ENCODE results near the gene SYT1.

Gene SYT1

GRCh38 chr12:79344855-79345847 is 480.6 kb downstream of the SYT1 start:
- TF ChIP-seq, protein P1, sequence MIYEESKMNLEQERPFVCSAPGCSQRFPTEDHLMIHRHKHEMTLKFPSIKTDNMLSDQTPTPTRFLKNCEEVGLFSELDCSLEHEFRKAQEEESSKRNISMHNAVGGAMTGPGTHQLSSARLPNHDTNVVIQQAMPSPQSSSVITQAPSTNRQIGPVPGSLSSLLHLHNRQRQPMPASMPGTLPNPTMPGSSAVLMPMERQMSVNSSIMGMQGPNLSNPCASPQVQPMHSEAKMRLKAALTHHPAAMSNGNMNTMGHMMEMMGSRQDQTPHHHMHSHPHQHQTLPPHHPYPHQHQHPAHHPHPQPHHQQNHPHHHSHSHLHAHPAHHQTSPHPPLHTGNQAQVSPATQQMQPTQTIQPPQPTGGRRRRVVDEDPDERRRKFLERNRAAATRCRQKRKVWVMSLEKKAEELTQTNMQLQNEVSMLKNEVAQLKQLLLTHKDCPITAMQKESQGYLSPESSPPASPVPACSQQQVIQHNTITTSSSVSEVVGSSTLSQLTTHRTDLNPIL (CRISPR knock-in tag; IDR thresholded peaks at IDR 0.05; ENCODE audit: low read depth), result no peak
- TF ChIP-seq CSRNP3 (CRISPR knock-in tag; IDR thresholded peaks at IDR 0.05) (no peak), GLIS3 (CRISPR knock-in tag; IDR thresholded peaks at IDR 0.05) (no peak), PATZ1 (CRISPR knock-in tag; IDR thresholded peaks at IDR 0.05; ENCODE audit: borderline replicate concordance) (no peak), ZC3H10 (CRISPR knock-in tag; IDR thresholded peaks at IDR 0.05) (no peak), ZNF8 (CRISPR knock-in tag; IDR thresholded peaks at IDR 0.05) (no peak), CSDC2 (CRISPR knock-in tag; IDR thresholded peaks at IDR 0.05) (no peak), TOX (CRISPR knock-in tag; IDR thresholded peaks at IDR 0.05; ENCODE audit: borderline replicate concordance) (no peak)
- peak; percentile 93 for ATAC-seq

- TF ChIP-seq TOX (CRISPR knock-in tag; IDR thresholded peaks at IDR 0.05; ENCODE audit: borderline replicate concordance) (no peak), ESRRG (CRISPR knock-in tag; IDR thresholded peaks at IDR 0.05) (no peak), CSDC2 (CRISPR knock-in tag; IDR thresholded peaks at IDR 0.05) (no peak), CSRNP3 (CRISPR knock-in tag; IDR thresholded peaks at IDR 0.05) (no peak), RARB (CRISPR knock-in tag; IDR thresholded peaks at IDR 0.05) (no peak)
- ATAC-seq, result no peak
Measured at GRCh38 chr12:79347866-79348265, 483.3 kb downstream of the SYT1 start.

DNA sequence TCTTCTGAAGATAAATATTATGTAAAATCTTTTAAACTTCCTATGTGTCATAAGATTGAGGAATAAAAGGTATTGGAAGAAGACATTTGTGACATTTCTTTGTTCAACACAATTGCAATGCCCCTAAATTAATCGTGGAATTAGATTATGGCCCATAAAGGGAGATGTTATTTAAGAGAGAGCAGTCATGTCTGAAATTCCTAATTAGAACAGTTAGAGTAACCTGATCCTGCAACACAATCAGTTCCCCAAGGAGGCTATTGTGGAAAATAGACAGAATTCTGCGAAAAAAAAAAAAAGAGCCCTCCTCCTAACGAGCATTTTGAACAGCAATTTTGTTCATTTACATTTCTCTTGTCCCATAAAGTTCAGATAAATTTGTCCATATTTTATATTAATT is 486.7 kb downstream of the SYT1 start:
- ATAC-seq, result no peak

More for the DNA sequence above, 486.7 kb downstream of the SYT1 start:
- TF ChIP-seq TSHZ2 (CRISPR knock-in tag; IDR thresholded peaks at IDR 0.05) (no peak), OSR1 (CRISPR knock-in tag; IDR thresholded peaks at IDR 0.05) (no peak), ZNF8 (CRISPR knock-in tag; IDR thresholded peaks at IDR 0.05) (no peak), BACH2 (CRISPR knock-in tag; IDR thresholded peaks at IDR 0.05; ENCODE audit: borderline replicate concordance) (no peak), PPARA (CRISPR knock-in tag; IDR thresholded peaks at IDR 0.05; ENCODE audit: borderline replicate concordance) (no peak), PATZ1 (CRISPR knock-in tag; IDR thresholded peaks at IDR 0.05; ENCODE audit: borderline replicate concordance) (no peak), ZC3H10 (CRISPR knock-in tag; IDR thresholded peaks at IDR 0.05) (no peak), RARB (CRISPR knock-in tag; IDR thresholded peaks at IDR 0.05) (no peak), ZFP30 (CRISPR knock-in tag; IDR thresholded peaks at IDR 0.05) (no peak), CSRNP3 (CRISPR knock-in tag; IDR thresholded peaks at IDR 0.05) (no peak)
- TF ChIP-seq, protein P1 (CRISPR knock-in tag; IDR thresholded peaks at IDR 0.05; ENCODE audit: low read depth), result no peak

Data from SK-N-SH treated with all-trans-retinoic acid at 6 μM for 48 hours (cell line).